ENCODE measurements around the gene BEX1. TPM values are rescaled to one million over a fixed set of nuclear protein-coding genes. Genes with fewer than 3 reads are reported as not detected.

BEX1 gene
- total RNA-seq, 1 experiment from 2014 or later, result not detected

DNA sequence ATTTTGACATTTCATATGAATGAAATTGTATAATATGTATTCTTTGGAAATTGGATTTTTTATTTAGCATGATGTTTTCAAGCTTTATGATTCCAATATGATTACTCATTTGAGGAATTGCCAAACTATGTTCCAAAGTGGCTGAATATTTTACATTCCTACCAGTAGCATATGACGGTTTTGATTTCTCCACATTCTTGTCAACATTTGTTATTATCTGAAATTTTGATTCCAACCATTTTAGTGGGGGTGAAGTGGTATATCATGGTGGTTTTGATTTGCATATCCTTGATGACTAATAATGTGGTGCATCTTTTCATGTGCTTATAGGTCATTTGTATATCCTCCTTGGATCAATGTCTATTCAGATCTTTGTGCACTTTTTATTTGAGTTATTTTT lies 2.6 kb upstream of the BEX1 start:
- TF ChIP-seq YY1 (IDR thresholded peaks at IDR 0.05; ENCODE audit: extremely low read depth, insufficient replicate concordance, low read depth, low read length) (no peak), RAD21 (IDR thresholded peaks at IDR 0.05; ENCODE audit: low read depth) (no peak), SRF (IDR thresholded peaks at IDR 0.05; ENCODE audit: low read depth) (no peak), ELF1 (IDR thresholded peaks at IDR 0.05; ENCODE audit: borderline replicate concordance, low read depth) (no peak)
- Histone ChIP-seq H3K27me3 (ENCODE audit: insufficient read depth, low read length) (no peaks in the 10 kb centered on the region), H3K9ac (ENCODE audit: low read length) (no peak overlapping the region), H3K27ac (ENCODE audit: low read depth, low read length) (no peak overlapping the region), H2AFZ (ENCODE audit: low read depth, low read length, poor library complexity, severe bottlenecking) (no peak overlapping the region), H3K9me2 (ENCODE audit: insufficient read depth) (no peaks in the 10 kb centered on the region), H3K4me1 (ENCODE audit: control insufficient read depth in 1 of 2, insufficient read depth in 2 of 2, low read length in 2 of 2) (no peaks in the 10 kb centered on the region), H4K20me1 (ENCODE audit: insufficient read depth) (no peaks in the 10 kb centered on the region), H3K36me3 (ENCODE audit: control insufficient read depth in 1 of 2, insufficient read depth in 2 of 2, low read length in 2 of 2) (no peaks in the 10 kb centered on the region), H3K4me2 (ENCODE audit: low read length) (no peak overlapping the region), H3K79me2 (ENCODE audit: insufficient read depth, low read length) (no peaks in the 10 kb centered on the region), H3K9me3 (ENCODE audit: control insufficient read depth in 1 of 2, insufficient read depth in 1 of 2, low read depth in 1 of 2, low read length in 2 of 2) (no peaks in the 10 kb centered on the region), H3K4me3 (replicated peaks in 1 of 2; ENCODE audit: low read depth in 1 of 2, low read length in 2 of 2) (no peak overlapping the region)
- CTCF ChIA-PET, result no interaction called here
- intact Hi-C loops (cut with micrococcal nuclease), result no loop called here
- RAD21 ChIA-PET (ENCODE audit: low non-redundant PET in 1 of 2, low total read pairs in 2 of 2, uncharacterized antibody in 2 of 2, unreplicated experiment in 2 of 2), result no interaction called here
- POLR2A ChIA-PET, result no interaction called here
- ATAC-seq (no peak), DNase-seq (ENCODE audit: low read depth, low spot score) (no peak)
- no TSS peak for BruUV-seq (replicated peaks)

DNA sequence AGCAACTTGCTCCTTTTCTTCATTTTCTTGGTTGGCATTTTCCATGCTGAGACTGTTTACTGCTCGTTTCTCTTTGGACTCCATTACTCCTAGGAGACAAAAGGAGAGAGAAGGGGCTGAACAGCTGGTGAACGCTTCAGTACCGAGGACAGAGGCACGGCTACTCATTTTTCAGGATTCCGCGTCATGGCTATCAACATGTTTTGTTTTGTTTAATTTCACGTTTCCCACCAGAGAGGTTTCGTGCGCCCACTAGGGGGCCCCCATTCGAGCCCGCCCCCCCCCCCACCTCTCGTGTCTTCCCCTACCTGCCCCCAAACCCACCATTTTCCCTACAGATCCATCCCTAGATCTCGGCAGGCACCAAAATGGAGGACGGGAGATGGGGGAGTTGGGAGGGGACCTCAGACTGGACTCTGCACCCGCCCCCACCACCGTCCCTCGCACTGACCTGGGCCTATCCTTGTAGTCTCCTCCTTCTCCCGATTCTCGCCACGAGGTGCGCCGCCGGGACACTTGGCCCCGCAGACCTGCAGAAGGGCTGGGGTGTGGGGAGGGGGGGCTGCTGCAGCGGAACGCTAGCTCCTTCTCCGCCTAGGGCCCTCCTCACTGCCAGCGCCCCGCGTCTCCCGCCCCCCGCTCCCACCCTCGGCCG lies 653 bp downstream of the BEX1 start:
- H3K79me2 ChIP-seq (ENCODE audit: insufficient read depth, low read length), result no peaks in the 10 kb centered on the region
- DNase-seq (ENCODE audit: low read depth, low spot score) (no peak), ATAC-seq (no peak)
- no peak overlapping the region for H3K27ac ChIP-seq (ENCODE audit: low read depth, low read length)
- no peaks in the 10 kb centered on the region for H3K4me1 ChIP-seq (ENCODE audit: control insufficient read depth in 1 of 2, insufficient read depth in 2 of 2, low read length in 2 of 2)
- BruUV-seq (replicated peaks), result no TSS peak
- ChIA-PET POLR2A (no interaction called here), RAD21 (ENCODE audit: low non-redundant PET in 1 of 2, low total read pairs in 2 of 2, uncharacterized antibody in 2 of 2, unreplicated experiment in 2 of 2) (no interaction called here), CTCF (no interaction called here)
- intact Hi-C loops (cut with micrococcal nuclease), result no loop called here
- no peaks in the 10 kb centered on the region for H3K9me2 ChIP-seq (ENCODE audit: insufficient read depth)
- H4K20me1 ChIP-seq (ENCODE audit: insufficient read depth), result no peaks in the 10 kb centered on the region
- no peak overlapping the region for H3K9ac ChIP-seq (ENCODE audit: low read length)
- no peaks in the 10 kb centered on the region for H3K36me3 ChIP-seq (ENCODE audit: control insufficient read depth in 1 of 2, insufficient read depth in 2 of 2, low read length in 2 of 2)
- no peaks in the 10 kb centered on the region for H3K9me3 ChIP-seq (ENCODE audit: control insufficient read depth in 1 of 2, insufficient read depth in 1 of 2, low read depth in 1 of 2, low read length in 2 of 2)
- TF ChIP-seq, protein P1, sequence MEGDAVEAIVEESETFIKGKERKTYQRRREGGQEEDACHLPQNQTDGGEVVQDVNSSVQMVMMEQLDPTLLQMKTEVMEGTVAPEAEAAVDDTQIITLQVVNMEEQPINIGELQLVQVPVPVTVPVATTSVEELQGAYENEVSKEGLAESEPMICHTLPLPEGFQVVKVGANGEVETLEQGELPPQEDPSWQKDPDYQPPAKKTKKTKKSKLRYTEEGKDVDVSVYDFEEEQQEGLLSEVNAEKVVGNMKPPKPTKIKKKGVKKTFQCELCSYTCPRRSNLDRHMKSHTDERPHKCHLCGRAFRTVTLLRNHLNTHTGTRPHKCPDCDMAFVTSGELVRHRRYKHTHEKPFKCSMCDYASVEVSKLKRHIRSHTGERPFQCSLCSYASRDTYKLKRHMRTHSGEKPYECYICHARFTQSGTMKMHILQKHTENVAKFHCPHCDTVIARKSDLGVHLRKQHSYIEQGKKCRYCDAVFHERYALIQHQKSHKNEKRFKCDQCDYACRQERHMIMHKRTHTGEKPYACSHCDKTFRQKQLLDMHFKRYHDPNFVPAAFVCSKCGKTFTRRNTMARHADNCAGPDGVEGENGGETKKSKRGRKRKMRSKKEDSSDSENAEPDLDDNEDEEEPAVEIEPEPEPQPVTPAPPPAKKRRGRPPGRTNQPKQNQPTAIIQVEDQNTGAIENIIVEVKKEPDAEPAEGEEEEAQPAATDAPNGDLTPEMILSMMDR (IDR thresholded peaks at IDR 0.05 in 2 of 3, conservative IDR thresholded peaks at IDR 0.05 in 1 of 3; ENCODE audit: borderline replicate concordance in 1 of 3, insufficient read depth in 1 of 3, low read depth in 2 of 3, low read length in 2 of 3), result no peak
- TF ChIP-seq, protein P2, sequence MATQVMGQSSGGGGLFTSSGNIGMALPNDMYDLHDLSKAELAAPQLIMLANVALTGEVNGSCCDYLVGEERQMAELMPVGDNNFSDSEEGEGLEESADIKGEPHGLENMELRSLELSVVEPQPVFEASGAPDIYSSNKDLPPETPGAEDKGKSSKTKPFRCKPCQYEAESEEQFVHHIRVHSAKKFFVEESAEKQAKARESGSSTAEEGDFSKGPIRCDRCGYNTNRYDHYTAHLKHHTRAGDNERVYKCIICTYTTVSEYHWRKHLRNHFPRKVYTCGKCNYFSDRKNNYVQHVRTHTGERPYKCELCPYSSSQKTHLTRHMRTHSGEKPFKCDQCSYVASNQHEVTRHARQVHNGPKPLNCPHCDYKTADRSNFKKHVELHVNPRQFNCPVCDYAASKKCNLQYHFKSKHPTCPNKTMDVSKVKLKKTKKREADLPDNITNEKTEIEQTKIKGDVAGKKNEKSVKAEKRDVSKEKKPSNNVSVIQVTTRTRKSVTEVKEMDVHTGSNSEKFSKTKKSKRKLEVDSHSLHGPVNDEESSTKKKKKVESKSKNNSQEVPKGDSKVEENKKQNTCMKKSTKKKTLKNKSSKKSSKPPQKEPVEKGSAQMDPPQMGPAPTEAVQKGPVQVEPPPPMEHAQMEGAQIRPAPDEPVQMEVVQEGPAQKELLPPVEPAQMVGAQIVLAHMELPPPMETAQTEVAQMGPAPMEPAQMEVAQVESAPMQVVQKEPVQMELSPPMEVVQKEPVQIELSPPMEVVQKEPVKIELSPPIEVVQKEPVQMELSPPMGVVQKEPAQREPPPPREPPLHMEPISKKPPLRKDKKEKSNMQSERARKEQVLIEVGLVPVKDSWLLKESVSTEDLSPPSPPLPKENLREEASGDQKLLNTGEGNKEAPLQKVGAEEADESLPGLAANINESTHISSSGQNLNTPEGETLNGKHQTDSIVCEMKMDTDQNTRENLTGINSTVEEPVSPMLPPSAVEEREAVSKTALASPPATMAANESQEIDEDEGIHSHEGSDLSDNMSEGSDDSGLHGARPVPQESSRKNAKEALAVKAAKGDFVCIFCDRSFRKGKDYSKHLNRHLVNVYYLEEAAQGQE (IDR thresholded peaks at IDR 0.05; ENCODE audit: low read depth), result peak; percentile 44
- H3K27me3 ChIP-seq (ENCODE audit: insufficient read depth, low read length), result no peaks in the 10 kb centered on the region
- H3K4me2 ChIP-seq (ENCODE audit: low read length), result no peak overlapping the region
- no peak overlapping the region for H2AFZ ChIP-seq (ENCODE audit: low read depth, low read length, poor library complexity, severe bottlenecking)
- H3K4me3 ChIP-seq (replicated peaks in 1 of 2; ENCODE audit: low read depth in 1 of 2, low read length in 2 of 2), result no peak overlapping the region

Measured in HCT116 (cell line).